Subcutaneous adipose tissue (tissue), 4 donors: ENCODE results near the gene LRP1. TPM values are rescaled to one million over a fixed set of nuclear protein-coding genes. Genes with fewer than 3 reads are reported as not detected.

Experiments
- CTCF ChIP-seq: fragments of 450-650 bp; IDR thresholded peaks from one replicate; pipeline ENCODE4 v1.5.1; 2016; ENCODE audit warnings: low read depth, mild to moderate bottlenecking, control low read depth, antibody characterized with exemption, moderate library complexity
- total RNA-seq, 4 donors: library from RNA; depleted of rRNA; stranded (reverse); fragments of >200 nt; gene quantifications; one replicate each; pipeline ENCODE4 v1.1.0, GENCODE V29; 2016

Gene LRP1
- total RNA-seq, 4 donors from 2014 or later: 301 to 814 (median 762) TPM

DNA sequence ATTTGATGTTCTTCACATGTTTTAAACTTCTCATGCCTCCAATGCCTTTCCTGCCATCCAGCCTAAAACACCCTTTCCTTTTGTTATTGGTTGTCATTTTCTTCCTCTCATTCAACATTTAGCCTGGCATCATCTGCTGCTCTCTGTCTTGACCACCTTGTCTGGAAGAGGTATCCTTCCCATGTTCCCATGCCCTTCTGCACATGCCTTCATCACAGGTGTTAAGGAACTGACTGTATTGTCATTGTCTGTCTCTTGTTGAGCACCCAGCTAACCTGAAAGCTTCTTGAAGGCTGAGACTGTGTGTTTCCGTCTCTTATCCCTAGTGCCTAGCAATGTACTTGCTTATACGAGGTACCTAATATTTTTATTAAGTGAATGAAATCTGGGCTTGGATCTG lies 4.5 kb upstream of the LRP1 start:
- no peak for TF ChIP-seq CTCF

DNA sequence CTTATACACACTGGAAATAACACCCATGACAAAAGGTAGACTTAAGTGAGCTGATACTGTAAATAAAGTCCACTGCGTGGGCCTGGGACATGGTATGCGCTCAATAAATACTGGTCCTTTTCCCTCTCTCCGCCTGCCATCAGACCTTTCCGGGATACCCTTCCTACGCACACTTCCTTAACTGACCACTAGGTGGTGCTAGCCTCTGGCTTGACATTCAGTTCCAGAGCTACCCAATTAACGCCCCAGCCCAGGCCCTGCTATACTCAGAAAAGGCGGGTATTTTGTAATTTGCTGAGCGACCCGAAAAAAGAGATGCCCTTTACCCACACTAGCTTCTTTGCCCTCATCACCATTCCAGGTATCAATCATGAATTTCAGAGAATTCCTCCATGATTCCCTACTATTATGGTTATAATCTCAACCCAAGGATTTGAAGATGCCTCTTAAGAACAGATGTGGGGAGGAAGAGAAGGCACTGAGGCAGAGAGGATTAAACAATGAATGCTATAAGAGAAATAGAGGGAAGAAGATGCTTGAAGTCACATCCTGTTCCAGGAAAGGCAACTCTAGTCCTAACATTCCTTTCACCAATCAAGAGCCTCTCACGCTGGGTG lies 3.9 kb upstream of the LRP1 start:
- TF ChIP-seq CTCF: no peak

DNA sequence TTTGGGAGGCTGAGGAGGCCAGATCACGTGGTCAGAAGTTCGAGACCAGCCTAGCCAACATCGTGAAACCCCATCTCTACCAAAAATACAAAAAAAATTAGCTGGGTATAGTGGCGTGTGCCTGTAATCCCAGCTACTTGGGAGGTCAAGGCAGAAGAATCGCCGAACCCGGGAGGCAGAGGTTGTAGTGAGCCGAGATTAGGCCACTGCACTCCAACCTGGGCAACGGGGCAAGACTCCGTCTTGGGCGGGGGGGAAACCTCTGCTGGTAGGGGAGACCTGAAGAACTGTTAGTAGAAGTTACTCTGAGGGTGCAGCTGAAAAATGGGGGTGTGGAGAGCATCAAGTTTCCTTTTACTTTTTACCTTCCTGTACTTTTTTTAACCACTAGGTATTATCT lies 2.2 kb upstream of the LRP1 start:
- TF ChIP-seq CTCF: no peak

GRCh38 chr12:57126561-57126960 lies 1.7 kb upstream of the LRP1 start:
- TF ChIP-seq CTCF: no peak

- no peak for TF ChIP-seq CTCF
These were observed 1.1 kb upstream of the LRP1 start for GRCh38 chr12:57127101-57127725.

- no peak for TF ChIP-seq CTCF
These were observed 400 bp downstream of the LRP1 start for GRCh38 chr12:57128519-57129247.

GRCh38 chr12:57129321-57129842 lies 1.1 kb downstream of the LRP1 start:
- TF ChIP-seq CTCF: no peak
